HFF-Myc (cell line): ENCODE results near the gene GADD45G.

ENCODE experiments used
- DNase-seq: peaks from one replicate; pipeline ENCODE4 v3.0.0-alpha.2; 2011; ENCODE audit warnings: low read depth; ENCODE audit errors: extremely low read depth
- H3K4me3 ChIP-seq: replicated peaks from 2 replicates; pipeline ENCODE4 v1.5.1; 2011; ENCODE audit warnings: low read depth, mild to moderate bottlenecking, control low read depth, low read length
- TF ChIP-seq, protein P1 (sequence below): IDR thresholded peaks from 2 replicates; pipeline ENCODE4 v1.5.1; 2012; ENCODE audit warnings: mild to moderate bottlenecking, low read depth, low read length, control low read depth; ENCODE audit errors: missing control alignments

The GADD45G gene

DNA sequence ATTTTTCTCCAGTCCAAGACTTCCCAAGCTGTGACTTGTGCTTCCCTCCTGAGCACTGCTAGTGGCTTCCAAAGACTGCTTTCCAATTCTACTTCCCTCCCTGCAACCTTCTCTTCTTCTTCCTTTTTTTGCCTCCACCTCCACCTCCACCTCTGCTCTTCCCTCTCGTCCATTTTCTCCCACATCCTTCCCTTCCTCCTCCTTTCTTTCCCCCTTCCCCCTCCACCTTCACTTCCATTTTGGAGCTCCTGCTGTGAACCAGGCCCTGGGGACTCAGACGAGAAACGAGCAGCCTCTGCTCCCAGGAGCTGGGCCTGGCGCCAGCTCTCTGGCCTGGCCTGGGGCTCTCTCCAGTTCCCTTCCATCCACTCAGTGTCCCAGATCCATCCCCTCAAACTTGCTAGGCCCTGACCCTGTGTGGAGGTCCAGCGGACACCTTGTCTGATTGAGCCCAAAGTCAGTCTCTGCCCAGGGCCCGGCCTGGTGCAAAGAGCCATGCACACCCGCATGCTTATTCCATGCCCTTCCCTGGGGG lies 5.6 kb downstream of the GADD45G start:
- no peak overlapping the region for H3K4me3 ChIP-seq
- no peak for DNase-seq
- TF ChIP-seq, protein P1, sequence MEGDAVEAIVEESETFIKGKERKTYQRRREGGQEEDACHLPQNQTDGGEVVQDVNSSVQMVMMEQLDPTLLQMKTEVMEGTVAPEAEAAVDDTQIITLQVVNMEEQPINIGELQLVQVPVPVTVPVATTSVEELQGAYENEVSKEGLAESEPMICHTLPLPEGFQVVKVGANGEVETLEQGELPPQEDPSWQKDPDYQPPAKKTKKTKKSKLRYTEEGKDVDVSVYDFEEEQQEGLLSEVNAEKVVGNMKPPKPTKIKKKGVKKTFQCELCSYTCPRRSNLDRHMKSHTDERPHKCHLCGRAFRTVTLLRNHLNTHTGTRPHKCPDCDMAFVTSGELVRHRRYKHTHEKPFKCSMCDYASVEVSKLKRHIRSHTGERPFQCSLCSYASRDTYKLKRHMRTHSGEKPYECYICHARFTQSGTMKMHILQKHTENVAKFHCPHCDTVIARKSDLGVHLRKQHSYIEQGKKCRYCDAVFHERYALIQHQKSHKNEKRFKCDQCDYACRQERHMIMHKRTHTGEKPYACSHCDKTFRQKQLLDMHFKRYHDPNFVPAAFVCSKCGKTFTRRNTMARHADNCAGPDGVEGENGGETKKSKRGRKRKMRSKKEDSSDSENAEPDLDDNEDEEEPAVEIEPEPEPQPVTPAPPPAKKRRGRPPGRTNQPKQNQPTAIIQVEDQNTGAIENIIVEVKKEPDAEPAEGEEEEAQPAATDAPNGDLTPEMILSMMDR: no peak

DNA sequence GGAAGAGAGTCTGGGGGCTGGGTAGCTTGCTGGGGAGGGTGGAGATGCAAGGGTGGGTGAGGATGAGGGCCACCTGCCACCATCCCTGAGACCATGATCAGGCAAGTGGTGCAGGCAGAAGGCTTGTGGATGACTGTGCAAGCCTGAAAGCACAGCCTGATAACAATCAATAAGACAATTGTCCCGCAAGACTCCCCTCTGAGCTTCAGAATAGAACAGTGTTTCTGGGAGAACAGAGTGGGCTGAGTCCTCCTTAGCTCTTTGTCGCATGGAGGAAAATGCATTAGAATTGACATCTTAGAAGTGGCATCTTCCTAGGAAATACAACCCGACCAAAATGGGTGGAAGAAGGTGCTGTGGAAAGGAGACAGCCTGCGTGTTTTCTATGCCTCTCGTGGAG lies 6.6 kb downstream of the GADD45G start:
- no peak for DNase-seq
- TF ChIP-seq, protein P1: no peak
- no peak overlapping the region for H3K4me3 ChIP-seq

DNA sequence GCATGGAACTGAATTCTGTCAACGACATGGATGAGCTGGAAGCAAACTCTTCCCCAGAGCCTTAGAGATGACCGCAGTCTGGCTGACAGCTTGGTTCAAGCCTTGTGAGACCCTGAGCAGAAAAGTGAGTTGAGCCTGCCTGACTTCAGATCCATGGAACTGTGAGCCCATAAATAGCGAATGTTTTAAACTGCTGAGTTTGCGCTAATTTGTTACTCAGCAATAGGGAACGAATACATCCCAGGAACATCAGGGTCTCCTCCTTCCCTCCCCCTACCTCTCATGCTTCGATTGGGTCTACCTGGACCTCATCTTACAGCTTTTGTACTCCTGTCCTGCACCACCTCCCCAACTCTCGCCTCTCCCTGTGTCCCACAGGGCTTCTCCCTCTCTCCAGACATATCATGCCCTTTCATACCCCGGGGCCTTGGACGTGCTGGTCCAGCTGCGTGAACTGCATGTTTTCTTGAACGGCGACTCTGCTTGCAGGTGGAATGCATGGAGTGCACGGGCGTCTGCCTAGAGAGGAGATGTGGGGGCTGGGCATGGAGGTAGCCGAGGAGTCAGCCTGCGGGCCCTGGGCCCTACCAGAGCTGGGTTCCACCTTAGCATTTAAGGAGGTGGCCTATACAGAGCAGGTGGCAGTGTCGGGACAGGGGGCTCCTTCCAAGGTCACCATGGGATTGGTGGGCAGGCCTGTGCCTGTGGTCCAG lies 7.9 kb downstream of the GADD45G start:
- TF ChIP-seq, protein P1: no peak
- no peak for DNase-seq
- H3K4me3 ChIP-seq: no peak overlapping the region

DNA sequence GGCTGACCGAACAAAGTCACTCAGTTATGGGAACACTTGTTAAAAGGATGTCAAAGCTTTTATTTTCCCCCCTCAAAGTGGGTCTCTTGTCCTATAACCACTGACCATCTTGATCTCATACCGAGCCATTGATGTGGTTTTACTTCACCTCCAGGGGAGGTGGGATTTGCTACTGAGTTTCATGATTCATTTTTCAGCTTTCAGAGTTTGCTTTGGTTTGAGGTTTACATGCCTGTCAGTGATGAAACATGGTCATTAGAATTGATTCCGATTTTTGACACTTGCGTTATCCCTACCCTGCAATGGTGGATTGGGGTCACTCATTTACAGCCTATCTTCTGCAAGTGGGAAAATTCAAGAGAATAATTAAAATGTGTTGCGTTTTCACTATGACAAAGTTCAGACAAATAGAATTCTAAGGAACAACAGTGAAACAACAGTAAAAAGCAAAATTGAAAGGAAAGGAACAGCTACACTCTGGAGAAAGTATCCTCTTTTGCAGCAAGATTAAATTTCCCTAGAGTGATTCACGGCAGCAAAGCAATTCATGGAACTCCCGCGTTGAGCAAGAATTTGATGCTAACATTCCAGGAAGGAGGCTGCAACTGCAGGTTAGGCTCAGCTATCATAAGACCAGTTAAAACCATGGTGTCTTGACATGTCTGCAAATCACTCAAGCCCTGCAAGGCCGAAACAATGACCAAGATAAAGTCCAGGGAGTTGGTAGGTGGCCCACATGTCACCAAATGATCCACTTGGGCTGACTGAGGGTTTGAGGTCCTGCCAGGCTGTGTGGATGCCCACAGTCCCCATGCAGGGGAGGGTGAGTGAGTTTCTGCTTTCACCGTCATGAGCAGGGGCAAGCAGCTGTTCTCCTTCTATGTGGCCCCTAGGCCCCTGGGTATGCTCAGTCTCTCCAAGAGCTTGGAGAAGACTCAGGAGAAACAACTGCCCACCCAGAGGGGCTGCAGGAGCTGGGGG lies 9.4 kb downstream of the GADD45G start:
- no peak for DNase-seq
- no peak overlapping the region for H3K4me3 ChIP-seq
- TF ChIP-seq, protein P1: no peak

DNA sequence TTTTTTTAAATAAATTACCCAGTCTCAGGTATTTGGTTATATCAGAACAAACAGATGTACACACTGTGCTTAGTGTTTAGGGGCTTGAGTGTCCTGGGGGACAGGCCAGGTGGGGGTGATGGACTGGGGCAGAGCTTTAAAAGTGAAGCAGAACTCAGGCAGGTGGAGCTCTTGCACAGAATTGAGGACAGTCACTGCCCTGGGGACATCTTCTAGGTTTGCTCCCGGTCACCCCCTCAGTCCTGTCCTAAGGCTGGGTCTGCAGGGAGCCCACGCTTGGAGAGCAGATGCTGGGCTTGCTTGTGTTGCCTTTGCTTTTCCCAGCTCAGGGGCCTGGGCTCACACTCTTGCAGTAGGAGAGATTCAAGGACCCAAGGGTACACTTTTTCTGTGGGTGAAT lies 10.8 kb downstream of the GADD45G start:
- no peak overlapping the region for H3K4me3 ChIP-seq
- no peak for DNase-seq
- TF ChIP-seq, protein P1: no peak

DNA sequence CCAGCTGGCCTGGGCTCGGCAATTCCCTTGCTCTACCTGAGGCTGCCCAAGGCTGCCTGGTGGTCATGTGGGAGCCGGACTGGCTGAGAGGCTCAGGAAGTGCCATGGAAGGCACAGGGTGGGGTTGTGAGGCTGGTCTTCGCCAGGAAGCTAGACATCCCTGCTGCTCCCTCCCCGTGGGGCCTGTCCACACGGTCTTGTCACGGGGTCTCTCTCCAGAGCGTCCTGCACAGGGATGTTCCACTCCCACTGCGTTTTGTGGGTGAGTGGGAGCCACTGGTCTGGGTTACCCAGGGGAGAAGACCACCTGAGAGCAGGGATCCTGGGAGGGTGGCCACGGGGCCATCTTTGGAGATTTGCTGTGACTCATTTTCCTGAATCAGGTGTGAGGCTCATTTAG lies 11.6 kb downstream of the GADD45G start:
- TF ChIP-seq, protein P1: no peak
- no peak overlapping the region for H3K4me3 ChIP-seq
- DNase-seq: no peak
